COLO829 (cell line): ENCODE data around the gene PLEKHO2.

Source experiments
- DNase-seq: peaks from one replicate; pipeline ENCODE4 v3.0.0; 2012; ENCODE audit warnings: low spot score

The PLEKHO2 gene

DNA sequence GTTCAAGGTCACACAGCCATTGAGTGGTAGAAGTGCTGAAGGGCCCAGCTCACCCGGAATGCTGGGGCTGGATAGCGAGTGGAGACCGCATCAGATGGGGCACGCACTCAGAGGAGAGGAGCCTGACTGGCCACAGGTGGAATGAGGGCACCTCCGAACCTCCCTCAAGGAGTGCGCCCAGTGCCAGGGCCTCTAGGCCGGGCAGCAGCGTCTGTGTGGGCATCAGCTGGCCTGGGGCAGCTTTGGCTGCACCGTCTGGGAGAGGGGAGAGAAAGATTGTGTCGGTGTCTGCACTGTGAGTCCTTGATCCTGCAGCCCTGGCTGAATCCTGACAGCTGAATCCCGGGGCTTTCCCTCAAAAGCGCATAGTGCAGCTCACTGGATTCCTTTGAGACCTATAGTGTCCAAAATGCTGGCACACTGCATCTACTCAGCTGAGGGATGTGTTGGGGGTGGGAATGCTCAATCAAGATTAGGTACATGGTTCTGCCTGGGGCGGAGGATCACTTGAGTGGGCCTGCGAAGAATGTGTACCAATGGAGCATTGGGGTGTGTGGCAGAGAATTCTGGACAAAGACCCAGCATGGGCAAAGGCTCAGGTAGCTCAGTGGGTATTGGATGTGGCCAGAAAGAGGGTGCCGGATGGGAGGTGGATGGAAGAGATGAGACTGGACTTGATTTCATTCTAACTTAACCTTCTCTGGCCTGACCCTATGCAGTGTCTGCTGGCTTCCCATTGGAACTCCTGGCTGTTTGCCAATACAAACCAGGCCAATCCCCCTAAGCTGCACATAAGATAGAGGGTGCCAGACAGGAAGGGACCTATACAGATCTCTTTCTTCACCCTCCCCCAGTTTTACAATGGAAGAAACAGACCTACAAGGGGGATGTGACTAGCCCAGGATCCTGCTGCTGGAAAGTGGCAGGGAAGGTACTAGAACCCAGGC, 70.9 kb downstream of the PLEKHO2 start:
- DNase-seq = no peak

DNA sequence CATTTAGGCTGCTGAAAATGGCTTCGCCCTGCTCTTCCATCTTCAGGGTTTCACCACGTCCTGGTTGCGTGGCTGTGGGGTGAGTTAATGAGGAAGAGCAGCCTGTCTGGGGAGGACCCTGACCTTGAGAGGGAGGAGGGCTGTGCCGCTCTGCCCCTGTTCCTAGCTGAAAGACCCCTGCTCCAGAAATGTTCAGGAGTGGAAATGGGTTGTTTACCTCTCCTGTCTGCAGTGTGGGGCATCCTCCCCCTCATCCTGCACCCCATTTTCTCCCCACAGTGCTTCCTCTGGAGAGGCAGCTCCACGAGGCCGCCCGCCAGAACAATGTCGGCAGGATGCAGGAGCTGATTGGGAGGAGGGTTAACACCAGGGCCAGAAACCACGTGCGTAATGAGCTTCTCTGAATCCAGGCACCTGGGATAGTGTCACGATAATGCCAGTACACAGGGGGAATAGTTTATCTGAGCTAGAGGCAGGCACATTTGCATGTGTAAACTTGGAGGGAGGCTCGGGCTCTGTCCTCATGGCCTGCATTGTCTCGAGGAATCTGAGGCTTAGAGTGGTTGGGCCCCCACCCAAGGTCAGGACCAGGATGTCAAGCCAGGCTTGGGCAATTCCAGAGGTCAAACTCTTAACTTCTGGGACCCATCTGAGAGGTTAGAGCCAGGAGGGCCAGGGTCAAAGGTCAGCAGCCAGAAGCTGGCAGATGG, 74.0 kb downstream of the PLEKHO2 start:
- no peak for DNase-seq

DNA sequence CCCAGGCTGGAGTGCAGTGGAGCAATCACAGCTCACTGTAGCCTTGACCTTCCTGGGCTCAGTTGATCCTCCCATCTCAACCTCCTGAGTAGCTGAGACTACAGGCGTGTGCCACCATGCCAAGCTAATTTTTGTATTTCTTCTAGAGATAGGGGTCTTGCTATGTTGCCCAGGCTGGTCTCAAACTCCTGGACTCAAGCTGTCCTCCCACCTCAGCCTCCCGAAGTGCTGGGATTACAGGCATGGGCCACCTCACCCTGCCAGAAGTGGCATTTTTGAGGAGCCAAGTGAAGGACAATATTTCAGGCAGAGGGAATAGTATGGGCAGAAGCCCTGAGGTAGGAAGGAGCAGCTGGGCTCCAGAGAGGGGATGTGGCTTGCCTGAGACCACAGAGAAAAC, 74.7 kb downstream of the PLEKHO2 start:
- DNase-seq = no peak

DNA sequence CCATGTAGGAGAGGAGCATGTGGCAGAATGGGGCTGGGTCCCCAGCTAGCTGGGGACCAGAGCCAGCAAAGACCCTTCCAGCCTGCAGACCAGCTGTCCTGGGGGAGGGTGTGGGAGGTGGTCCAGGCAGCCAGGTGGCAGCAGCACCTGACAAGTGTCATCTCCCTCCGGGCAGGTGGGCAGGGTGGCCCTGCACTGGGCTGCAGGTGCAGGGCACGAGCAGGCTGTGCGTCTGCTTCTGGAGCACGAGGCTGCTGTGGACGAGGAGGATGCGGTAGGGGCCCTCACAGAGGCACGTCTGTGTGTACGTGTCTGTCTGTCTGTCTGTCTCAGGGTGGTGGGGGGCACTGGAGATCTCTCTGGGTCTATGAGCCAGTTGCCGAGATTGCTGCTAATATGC, 75.5 kb downstream of the PLEKHO2 start:
- no peak for DNase-seq
